PC-9 (cell line): ENCODE measurements around the gene MCUR1.

ENCODE experiments used
- EZH2 ChIP-seq: fragments of 200-600 bp; sonication (generic); IDR thresholded peaks from 2 replicates; pipeline ENCODE4 v1.8.0; 2017; ENCODE audit warnings: antibody characterized with exemption, low read depth
- TF ChIP-seq, protein P1 (sequence below): fragments of 200-600 bp; sonication (generic); conservative IDR thresholded peaks from 2 replicates; pipeline ENCODE4 v1.6.1; 2017; ENCODE audit warnings: mixed run types, antibody characterized with exemption, mild to moderate bottlenecking, moderate library complexity

DNA sequence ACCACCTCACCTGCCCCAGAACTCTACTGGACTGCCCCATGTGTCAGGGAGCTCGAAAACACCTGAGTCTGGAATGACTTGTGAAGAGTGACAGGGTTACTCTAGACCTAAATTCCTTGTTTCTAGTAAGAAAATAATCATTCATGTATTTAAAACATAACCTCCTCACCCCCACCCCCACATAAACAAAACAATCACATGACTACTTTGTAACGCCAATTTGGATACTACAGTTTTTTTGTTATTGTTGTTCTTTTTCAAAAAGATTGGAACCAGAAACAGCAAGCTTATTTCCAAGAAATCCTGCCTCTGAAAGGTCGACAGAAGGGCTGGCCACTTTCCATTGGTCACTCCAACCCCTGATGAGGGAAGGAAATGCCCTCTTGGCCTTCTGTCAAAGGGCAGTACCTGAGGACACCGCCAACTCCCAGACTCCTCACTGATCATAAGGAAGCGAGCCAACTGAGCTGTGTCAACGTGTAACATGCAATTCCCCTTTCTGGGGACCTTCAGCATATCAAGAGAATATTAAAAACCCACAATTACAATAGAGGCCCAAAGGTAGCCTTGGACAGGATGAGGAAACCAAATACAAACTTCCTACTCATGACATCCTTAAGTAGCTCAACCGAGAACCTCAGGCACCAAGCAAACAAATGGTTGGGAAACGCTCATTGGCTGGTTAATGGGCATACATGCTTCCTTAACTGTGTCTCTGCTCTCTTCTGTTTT, 2.6 kb downstream of the MCUR1 start:
- TF ChIP-seq, protein P1, sequence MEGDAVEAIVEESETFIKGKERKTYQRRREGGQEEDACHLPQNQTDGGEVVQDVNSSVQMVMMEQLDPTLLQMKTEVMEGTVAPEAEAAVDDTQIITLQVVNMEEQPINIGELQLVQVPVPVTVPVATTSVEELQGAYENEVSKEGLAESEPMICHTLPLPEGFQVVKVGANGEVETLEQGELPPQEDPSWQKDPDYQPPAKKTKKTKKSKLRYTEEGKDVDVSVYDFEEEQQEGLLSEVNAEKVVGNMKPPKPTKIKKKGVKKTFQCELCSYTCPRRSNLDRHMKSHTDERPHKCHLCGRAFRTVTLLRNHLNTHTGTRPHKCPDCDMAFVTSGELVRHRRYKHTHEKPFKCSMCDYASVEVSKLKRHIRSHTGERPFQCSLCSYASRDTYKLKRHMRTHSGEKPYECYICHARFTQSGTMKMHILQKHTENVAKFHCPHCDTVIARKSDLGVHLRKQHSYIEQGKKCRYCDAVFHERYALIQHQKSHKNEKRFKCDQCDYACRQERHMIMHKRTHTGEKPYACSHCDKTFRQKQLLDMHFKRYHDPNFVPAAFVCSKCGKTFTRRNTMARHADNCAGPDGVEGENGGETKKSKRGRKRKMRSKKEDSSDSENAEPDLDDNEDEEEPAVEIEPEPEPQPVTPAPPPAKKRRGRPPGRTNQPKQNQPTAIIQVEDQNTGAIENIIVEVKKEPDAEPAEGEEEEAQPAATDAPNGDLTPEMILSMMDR, result no peak
- TF ChIP-seq EZH2, result no peak
